Right renal pelvis (tissue), 4 donors: ENCODE measurements around the gene TAF11L6. TPM values are rescaled to one million over a fixed set of nuclear protein-coding genes. Genes with fewer than 3 reads are reported as not detected.
"Not testable (repeated sequence)": the region's sequence is repeated elsewhere in the genome, so short reads cannot be mapped to it uniquely, and the experiment has no call there.

Experiments used
- DNase-seq, 4 donors: peaks; one replicate each; pipeline ENCODE4 v3.0.0-alpha.2; 2013; ENCODE audit warnings: low read depth in 4 of 4, low spot score in 3 of 4, missing footprints in 1 of 4
- polyA plus RNA-seq, 4 donors: library from polyadenylated mRNA; unstranded; fragments of 120-200 nt; gene quantifications; one replicate each; pipeline ENCODE4 v1.2.1, GENCODE V29; 2013; ENCODE audit not compliant: insufficient read length in 4 of 4

Gene TAF11L6
- not detected for polyA plus RNA-seq

GRCh38 chr5:17528369-17528768 is at the start of gene TAF11L6:
Gene TAF11L6 (plus strand): TSS chr5:17528669.
- DNase-seq: not testable (repeated sequence)

GRCh38 chr5:17481378-17481777 is 47.1 kb upstream of the TAF11L6 start:
- DNase-seq: no peak

DNA sequence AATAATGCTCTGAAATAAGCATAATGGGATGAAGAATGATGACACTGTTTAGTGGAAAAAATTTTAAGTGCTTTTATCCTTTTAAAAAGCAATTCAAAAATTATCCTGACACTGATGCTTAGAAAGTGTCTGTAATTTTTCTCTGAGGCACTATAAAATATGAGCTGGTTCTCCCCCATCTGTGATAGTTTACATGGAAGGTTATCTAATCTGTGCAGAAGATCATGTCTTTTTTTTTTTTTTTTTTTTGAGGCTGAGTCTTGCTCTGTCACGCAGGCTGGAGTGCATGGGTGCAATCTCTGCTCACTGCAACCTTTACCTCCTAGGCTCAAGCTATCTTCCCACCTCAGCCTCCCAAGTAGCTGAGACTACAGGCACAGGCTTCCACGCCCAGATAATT is 45.7 kb upstream of the TAF11L6 start:
- DNase-seq: no peak

- not testable (repeated sequence) for DNase-seq
Measured at GRCh38 chr5:17486464-17487173, 41.9 kb upstream of the TAF11L6 start.

GRCh38 chr5:17487174-17487512 is 41.3 kb upstream of the TAF11L6 start:
- no peak for DNase-seq

GRCh38 chr5:17491257-17491656 is 37.2 kb upstream of the TAF11L6 start:
- not testable (repeated sequence) for DNase-seq

DNA sequence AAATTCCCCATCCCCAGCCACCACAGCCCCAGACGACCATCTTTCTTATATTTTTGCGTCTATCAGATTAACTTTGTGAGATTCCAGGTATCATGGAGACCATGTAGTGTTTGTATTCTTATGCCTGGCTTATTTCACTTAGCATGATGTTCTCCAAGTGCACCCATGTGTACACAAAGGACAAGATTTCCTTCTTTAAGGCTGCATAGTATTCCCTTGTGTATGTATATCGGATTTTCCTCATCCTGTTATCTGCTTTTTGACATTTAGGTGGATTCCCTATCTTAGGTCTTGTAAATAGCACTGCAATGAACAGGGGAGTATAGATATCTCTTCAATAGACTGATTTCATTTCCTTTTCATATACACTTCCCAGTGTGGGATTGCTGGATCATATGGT is 35.7 kb upstream of the TAF11L6 start:
- no peak for DNase-seq

DNA sequence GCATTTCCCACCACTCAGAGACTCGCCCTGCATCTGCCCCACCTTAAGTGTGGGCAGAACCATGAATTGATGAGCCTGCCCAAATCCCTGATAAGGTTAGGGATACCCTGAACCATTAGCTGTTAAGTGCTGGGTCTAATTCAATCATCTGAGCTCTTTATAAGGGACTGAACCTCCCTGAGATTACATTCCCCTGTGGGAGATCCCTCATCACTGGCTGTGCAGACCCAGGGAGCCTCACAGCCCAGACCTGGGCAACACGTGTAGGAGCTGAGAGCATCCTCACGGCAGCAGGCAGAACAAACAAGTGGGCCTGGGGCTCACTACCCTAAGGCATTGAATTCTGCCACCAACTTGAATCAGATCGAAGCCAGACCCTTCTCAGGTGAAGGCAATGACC is 31.0 kb upstream of the TAF11L6 start:
- DNase-seq: no peak

- not testable (repeated sequence) for DNase-seq
Measured at GRCh38 chr5:17497931-17498330, 30.5 kb upstream of the TAF11L6 start, which contains the start of gene TAF11L2. Gene TAF11L2 (plus strand): TSS chr5:17498231.

GRCh38 chr5:17511775-17512325 is 16.6 kb upstream of the TAF11L6 start:
- no peak for DNase-seq

GRCh38 chr5:17517526-17517925 is 10.9 kb upstream of the TAF11L6 start:
- not testable (repeated sequence) for DNase-seq

DNA sequence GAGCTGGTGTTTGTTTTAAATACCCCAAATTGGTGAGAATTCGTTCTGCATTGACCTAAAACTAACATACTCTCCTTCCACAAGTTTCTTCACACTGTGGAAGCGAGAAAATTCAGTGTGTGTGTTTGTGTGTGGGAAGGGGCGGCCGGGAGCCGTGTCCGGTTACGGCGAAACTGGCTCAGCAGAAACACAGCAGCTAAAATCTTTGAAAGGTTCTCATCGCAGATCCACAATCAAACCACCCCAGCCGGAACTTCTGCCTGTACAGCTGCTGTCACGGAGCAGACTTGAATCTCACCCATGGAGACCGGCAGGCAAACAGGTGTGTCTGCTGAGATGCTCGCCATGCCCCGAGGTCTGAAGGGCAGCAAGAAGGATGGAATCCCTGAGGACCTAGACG is 10.4 kb upstream of the TAF11L6 start, which contains the start of gene TAF11L3:
Gene TAF11L3 (plus strand): TSS at position 301 of the 400 bp plus-strand sequence.
- not testable (repeated sequence) for DNase-seq

- not testable (repeated sequence) for DNase-seq
Measured at GRCh38 chr5:17519508-17519907, 9.0 kb upstream of the TAF11L6 start.

- DNase-seq: not testable (repeated sequence)
Measured at GRCh38 chr5:17521501-17521900, 7.0 kb upstream of the TAF11L6 start, which contains the start of gene TAF11L4. Gene TAF11L4 (plus strand): TSS chr5:17521801.

GRCh38 chr5:17524935-17525334 is 3.5 kb upstream of the TAF11L6 start, which contains the start of gene TAF11L5:
Gene TAF11L5 (plus strand): TSS chr5:17525235.
- DNase-seq: not testable (repeated sequence)

- DNase-seq: not testable (repeated sequence)
Measured at GRCh38 chr5:17526504-17526903, 2.0 kb upstream of the TAF11L6 start.

Other genes starting within 250 kb of the TAF11L6 start
- not detected for gene TAF11L2, start 30.4 kb upstream of the TAF11L6 start, polyA plus RNA-seq
- not detected for gene TAF11L3, start 10.3 kb upstream of the TAF11L6 start, polyA plus RNA-seq
- gene TAF11L4, start 6.9 kb upstream of the TAF11L6 start, polyA plus RNA-seq: not detected
- gene TAF11L5, start 3.4 kb upstream of the TAF11L6 start, polyA plus RNA-seq: not detected
- gene TAF11L7, start 57.1 kb downstream of the TAF11L6 start, polyA plus RNA-seq: not detected
- gene TAF11L8, start 62.3 kb downstream of the TAF11L6 start, polyA plus RNA-seq: not detected
- gene TAF11L9, start 65.7 kb downstream of the TAF11L6 start, polyA plus RNA-seq: not detected
- gene TAF11L10, start 69.2 kb downstream of the TAF11L6 start, polyA plus RNA-seq: not detected
- gene TAF11L11, start 75.5 kb downstream of the TAF11L6 start, polyA plus RNA-seq: not detected
- not detected for gene TAF11L12, start 81.7 kb downstream of the TAF11L6 start, polyA plus RNA-seq
- gene TAF11L13, start 103.4 kb downstream of the TAF11L6 start, polyA plus RNA-seq: not detected
- not detected for gene TAF11L14, start 105.8 kb downstream of the TAF11L6 start, polyA plus RNA-seq